ENCODE results near the gene PCIF1.

Gene PCIF1

GRCh38 chr20:45997187-45997586, 62.7 kb downstream of the PCIF1 start:
- DNase-seq, result no peak
